GM21447 (cell line): ENCODE data around the gene IRS1.

Source experiments
- ATAC-seq: cut with Tn5 transposase; IDR thresholded peaks from one replicate; pipeline ENCODE4 v1.9.1; 2021; ENCODE audit not compliant: unreplicated experiment

IRS1 gene

DNA sequence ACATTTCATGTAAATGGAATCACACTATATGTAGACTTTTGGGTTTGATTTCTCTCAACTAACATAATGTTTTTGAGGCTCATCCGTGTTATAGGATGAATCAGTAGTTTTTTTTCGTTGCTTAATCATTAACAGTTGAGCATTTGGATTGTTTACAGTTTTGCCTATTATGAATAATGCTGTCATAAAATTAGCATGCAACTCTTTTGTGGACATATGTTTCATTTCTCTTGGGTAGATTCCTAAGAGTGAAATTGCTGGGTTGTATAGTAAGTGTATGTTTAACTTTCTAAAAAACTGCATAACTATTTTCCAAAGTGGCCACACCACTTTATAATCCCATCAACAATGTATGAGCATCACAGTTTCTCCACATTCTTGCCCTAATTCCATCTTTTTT, 28.6 kb upstream of the IRS1 start:
- ATAC-seq, result no peak

DNA sequence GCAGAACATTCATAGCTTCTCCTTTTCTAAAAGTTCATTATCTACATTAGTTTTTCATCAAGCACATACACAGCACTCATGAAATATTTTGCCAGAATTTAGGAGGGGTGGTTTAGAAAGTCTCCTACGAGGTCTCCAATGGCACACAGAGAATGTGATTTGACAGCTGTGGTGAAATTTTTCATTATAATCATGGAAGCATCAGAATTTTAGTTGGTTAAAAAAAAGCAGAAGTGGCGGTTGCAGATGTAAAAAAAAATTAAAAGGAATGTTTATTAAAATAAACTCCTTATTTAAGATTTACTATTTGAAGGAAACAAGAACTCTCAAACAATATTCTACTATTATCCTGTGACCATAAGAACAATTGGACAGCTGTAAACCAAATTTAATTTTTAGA, 25.4 kb upstream of the IRS1 start:
- no peak for ATAC-seq

DNA sequence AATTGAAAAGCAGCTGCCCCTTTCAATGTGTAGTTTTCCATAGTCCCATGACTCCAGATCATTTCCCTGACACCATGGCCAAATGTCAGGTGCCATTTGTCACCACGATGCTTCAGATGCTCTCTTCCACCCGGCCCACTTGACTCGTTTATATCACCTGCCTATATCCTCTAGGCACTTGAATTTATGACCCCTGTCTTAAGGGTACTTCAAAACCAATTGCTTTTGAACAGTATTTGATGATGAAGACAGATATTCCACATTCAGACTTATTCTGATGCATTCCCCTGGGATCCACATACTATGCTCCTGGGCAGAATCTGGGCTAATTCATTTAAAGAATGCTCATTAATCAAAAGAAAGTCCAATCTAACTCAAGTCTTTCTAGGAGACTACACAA, 19.3 kb upstream of the IRS1 start:
- no peak for ATAC-seq

DNA sequence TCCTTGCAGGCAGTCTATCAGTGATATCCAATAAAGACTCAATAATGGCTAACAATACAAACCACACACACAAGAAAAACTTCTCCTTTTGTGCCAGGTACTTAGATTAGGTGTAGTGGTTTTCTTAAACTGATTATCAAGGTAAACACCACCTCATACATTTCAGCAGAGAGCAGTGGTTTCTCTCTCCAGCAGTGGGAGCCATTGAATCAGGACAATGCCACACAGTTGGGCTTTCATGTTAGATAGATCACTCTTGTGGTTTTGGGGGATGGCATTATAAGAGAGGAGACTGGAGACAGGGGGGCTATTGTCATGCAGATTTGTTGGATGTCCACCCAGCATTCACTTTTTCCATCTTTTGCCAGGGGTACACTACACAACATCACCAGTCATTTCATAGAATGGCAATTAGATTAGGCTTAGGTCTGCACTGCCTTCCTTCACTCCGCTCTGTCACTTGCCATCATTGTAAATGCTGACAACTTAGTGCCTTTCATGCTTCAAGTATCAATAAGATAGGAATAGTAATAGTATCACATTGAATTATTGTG, 13.6 kb upstream of the IRS1 start:
- no peak for ATAC-seq

DNA sequence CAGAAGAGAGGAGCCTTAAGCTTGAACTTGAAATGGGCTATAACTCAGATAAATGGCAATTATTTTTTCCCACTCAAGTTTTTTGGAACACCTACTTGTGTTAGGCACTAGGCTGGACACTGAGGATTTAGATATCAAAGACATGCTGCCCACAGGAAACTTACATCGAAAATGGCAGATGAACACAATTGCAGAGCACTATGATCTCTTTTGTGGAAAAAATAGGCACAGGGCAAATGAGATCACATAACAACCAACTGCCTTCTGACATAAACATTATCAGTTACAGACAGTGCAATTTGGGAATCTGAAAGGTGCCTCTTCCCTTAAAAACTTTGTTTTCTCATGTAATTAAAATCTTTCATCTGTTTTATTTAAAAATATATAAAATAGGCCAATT, 3.8 kb upstream of the IRS1 start:
- ATAC-seq, result no peak

DNA sequence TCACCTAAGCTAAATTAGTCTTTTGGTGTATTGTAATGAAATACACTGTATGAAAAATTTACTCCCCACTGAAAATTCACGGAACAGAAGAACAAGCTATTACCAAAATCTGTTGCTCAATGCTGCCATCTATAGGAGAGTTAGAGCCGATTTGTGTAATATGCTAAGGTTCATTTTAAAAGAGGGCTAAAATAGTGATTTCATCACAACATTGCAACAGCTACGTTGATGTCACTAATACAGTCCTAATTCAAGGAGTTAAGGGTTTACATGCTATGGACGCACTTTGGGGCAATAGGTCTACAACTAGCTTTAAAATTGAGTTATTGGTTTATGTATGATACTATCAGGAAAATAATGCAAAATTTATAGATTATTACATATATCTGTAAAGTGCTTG, 3.0 kb upstream of the IRS1 start:
- no peak for ATAC-seq

DNA sequence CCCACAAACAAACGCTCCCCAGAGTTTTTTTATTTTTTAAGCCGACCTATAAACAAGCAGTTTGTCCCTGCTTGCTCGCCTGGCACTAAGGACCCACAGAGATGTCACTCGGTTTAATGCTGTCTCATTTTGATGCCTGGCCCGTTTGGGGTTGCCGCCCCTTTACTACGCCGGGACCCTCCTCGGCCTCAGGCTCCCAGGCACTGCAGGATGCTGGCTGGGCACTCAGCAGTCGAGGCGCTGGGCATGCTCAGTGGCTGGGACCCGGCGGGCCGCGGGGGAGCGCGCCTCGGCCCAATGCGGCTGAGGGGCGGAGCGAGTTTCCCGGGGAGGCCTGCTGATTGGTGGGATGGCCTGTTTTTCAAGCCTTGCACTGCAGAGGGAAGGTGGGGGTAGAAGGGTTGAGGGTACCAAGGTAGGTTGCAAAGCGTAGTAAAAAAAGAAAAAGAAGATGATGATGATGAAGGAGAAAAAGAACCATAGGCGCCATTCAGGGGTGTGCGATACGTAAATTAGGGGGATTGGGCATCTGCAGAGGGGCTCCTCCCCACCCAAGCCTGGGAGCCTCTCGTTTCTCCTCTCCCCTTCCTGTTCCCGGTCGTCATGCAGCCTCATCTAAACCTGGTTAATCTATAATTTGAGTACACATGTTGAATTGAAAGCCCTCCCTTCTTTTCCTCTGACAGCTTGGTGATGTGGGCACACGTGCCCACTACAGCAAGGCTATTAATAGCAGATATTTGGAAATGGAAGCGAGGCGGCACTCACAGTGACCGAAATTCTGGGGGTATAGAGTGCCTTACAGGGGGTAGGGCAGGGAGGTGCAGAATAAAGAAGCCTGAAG, 1.5 kb upstream of the IRS1 start:
- ATAC-seq, result peak; percentile 82

DNA sequence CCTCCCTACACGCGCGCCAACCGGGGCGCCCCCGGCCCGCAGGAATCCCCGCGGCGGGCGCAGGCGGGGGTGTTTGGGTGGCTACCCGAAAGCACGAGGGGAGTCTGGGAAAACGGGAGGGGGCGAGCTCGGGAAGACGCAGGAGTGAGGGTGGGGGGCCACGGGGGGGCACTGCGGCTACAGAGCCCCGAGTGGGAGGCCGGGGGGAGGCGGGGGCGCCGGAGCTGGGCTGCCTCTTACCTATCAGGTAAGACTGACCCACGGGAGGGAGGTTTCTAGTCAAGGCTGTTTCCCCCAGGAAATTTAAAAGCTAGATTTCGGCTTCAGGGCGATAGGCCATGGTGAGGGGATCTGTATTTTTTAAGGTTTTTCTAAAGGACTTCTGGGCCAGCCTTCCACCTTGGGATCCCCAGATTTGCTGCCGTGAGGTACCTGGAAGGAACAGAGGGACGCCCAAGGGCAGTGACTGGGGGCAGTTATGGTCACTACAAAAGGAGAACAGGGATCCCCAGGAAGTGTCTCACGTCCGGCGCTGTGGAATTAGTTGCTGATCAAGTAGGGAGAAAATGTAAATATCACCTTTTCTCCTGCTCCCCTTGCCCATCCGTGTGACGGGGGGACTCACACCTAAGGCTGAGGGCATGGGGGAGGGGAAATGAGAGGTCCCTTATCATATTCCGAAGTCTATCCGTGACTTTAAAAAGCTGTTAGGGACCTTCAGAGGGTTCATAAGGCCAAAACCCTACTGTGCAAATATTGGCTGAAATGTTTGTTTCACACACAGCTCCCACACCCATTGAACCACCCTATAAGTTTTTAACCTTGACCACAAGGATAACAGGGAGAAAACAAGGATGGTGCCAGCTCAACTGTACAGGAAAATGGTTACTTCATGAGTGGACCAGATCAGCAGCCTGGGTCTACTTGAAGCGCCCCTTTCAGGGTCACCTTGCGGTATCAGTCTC, 638 bp upstream of the IRS1 start:
- ATAC-seq, result no peak

DNA sequence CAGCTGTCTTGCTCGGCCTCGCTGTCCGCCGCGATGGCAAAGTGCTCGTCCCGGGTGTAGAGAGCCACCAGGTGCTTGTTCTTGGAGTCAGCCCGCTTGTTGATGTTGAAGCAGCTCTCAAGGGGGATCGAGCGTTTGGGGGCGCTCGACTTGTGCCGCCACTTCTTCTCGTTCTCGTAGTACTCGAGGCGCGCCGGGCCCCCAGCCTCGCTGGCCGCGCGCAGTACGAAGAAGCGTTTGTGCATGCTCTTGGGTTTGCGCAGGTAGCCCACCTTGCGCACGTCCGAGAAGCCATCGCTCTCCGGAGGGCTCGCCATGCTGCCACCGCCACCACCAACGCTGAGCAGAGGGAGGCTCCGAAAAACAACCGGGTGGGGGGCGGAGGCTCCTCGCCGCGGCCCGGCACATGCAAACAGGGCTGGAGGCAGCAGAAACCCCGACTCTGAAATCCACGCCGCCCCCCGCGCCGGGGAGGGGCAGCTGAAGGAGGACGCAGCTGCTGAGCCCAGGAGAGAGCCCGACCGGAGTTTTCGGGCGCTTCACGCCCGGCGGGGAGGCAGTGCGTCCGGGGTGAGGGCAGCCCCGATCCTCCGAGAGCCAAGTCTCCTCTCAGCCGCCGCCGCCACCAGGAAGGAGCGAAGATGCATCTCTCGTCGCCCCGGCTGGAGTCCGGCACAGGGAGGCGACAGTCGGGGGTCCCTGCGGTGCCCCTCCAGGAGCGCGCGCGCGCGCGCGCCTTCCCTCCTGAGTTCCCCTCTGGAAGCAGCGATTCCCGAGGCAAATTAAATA, 1.0 kb downstream of the IRS1 start:
- peak; percentile 17 for ATAC-seq

DNA sequence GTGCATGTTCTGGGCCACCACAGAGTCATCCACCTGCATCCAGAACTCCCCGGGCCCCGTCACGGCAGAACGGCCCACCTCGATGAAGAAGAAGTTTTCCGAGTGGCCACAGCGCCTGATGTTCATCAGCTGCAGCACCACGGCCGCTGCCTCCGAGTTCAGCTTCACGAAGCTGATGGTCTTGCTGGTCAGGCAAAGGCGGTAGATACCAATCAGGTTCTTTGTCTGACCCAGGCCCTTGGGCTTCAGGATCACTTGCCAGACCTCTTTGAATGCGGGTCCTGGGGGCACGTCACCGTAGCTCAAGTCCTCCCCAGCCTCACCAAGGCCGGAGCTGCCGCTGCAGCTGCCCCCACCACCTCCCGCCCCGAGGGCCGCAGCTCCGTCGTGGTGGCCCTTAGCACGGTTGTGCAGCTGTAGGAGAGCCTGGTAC, 1.6 kb downstream of the IRS1 start:
- no peak for ATAC-seq

DNA sequence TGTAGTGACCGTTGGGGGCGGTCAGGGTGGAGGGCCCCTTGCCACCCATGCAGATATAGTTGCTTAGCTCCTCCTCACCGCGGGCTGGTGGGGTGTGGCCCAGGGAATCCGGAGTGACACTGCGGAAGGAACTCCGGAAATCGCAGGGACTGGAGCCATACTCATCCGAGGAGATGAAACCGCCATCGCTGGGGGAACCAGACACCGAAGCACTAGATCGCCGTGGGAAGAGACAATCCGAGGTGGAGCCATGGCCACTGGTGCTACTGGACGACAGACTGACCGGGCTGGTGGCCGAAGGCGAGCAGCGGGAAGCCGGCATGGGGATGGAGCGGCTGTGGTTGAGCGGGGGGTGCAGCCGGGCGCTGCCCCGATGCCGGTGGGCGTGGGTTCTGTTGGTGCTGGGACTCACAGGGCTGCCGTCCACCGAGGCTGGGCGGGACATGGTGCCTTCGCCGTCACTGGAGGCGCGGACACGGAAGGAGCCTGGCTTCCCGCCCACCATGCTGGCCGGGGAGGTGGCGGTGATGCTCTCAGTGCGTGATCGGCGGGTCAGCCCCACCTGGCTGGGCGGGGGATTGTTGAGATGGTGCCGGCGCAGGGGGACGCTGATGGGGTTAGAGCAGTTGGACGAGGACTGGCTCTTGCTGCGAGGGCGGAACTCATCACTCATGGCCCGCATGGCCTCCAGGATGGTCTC, 2.2 kb downstream of the IRS1 start:
- no peak for ATAC-seq

DNA sequence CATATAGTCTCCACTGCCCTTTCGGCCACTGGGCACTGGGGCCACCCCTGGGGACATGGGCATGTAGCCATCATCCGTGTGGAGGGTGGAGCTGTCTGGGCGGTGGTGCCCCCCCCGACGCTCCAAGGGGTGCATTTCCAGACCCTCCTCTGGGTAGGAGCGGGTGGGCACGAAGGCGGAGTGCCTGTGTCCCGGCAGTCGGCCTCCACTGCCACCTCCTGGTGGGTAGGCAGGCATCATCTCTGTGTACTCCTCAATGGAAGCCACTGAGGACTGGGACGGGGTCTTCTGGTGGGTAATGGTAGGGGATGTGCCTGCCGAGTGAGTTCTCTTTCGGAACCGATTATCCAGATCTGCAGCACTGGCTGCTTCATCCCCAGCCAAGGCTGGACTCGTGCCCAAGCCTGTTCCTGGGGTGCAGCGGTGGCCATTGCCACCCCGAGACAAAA, 2.8 kb downstream of the IRS1 start:
- ATAC-seq, result no peak

DNA sequence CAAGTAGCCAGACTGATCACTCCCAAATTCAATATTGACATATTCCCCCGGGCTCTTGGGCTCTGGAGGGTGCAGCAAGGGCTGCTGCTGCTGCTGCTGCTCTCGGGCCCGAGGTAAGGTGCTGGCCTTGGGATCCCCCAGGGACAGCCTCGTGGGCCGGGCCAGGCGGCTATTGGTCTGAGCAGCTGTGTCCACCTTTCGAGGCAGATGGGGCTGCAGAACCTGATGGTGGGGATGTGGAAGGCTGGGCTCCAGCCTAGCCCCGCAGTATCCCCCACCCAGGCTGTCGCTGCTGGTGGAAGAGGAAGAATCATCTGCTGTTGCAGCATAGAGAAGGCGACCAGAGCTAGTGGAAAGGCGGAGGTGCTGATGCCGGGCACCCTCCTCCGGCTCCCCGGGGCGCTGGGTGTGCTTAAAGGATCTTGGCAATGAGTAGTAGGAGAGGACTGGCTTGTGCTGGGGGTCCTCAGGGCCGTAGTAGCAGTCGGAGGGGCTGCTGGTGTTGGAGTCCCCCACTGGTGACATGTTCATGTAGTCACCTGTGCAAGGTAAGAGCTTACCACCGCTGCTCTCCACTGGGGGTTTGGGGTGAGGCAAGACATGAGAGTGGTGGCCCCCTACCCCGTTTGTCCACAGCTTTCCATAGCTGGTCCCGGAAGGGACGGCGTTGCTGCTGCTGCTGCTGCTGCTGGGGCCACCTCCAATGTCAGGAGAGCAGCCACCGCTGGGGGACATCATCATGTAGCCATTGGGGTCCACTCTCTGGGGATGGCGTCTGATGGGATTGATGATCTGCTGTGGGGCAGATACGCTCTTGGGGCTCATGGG, 3.4 kb downstream of the IRS1 start:
- ATAC-seq, result no peak

DNA sequence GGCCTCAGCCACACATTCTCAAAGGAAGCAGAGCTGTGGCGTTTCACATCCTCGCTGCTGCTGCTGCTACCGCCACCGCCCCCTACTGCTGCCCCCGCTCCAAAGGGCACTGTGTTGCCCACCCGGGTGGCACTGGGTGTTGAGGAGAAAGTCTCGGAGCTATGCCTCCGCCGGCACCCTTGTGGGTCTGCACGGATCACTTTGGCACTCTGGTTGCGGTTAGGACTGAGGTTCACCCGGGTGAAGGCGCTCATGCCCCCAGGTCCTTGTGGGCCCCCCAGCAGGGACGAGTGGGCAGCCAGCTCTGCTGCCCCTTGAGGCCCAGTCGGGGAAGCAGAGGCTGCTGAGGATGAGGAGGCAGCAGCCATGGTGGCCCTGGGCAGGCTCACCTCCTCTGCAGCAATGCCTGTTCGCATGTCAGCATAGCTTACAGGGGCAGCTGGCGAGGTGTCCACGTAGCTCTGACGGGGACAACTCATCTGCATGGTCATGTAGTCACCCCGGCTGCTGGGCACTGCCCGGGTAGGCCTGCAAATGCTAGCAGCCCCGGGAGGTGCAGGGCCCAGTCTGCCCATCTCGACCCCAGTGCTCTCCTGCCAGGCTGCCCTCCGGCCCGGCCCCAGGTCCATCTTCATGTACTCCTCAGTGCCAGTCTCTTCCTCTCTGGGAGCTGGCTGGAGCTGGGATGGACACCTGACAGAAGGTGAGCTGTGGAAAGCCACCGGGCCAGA, 4.2 kb downstream of the IRS1 start:
- ATAC-seq, result no peak

DNA sequence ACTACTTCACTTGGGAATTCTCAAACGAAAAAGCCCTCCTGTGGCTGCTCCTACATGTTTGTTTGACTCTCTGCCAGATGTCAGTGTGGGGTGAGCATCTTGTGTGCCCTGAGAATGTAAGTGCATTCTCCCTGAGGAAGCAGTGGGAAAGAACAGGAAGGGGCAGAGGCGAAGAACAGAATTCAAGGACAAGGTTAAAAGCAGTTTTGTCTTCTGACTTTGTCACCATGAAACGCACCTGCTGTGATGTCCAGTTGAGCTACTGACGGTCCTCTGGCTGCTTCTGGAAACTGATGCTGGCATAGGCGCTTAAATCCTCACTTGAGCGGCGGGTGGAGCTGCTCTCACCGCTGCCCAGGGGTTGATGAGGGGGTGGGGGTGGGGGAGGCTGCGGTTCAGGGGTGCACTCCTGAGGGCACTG, 4.9 kb downstream of the IRS1 start:
- ATAC-seq, result no peak

DNA sequence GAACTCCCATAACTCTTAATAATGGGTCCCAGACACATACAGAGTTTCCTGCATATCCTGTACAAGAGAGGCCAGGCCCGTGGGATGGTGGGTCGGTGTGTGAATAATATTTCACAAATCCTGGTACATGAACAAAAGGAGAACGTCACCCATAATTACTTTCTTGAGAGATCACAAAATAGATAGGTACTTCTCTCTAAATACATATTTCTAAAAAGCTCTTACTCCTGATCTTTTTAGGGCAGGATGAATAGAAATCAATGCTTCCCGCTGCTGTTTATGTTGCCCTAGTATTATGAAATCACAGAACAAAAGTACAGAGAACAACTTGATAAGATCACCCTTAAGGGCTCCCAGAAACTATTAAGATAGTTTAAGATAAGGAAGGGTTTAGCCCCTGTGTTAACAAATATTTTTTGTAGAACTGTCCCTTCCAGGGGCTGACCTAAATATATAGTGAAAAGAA, 5.4 kb downstream of the IRS1 start:
- ATAC-seq, result no peak

DNA sequence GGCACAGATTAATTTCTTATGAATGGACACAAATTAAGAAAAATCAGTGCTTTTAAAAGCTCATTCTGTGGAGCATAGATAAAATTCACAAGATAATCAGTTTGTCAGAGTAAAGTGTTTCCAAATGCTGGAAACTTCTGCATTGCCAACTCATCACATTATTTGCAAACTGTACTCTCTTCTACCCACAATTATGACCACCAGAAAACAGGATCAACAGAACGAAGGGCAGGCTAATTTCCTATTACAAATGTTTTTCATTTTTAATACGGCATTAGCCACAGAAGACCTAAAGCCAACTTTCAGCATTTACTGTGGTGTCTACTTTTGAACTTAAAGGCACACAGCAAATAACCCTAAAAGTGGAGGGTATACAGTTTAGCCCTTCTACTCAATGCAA, 6.0 kb downstream of the IRS1 start:
- ATAC-seq, result no peak

DNA sequence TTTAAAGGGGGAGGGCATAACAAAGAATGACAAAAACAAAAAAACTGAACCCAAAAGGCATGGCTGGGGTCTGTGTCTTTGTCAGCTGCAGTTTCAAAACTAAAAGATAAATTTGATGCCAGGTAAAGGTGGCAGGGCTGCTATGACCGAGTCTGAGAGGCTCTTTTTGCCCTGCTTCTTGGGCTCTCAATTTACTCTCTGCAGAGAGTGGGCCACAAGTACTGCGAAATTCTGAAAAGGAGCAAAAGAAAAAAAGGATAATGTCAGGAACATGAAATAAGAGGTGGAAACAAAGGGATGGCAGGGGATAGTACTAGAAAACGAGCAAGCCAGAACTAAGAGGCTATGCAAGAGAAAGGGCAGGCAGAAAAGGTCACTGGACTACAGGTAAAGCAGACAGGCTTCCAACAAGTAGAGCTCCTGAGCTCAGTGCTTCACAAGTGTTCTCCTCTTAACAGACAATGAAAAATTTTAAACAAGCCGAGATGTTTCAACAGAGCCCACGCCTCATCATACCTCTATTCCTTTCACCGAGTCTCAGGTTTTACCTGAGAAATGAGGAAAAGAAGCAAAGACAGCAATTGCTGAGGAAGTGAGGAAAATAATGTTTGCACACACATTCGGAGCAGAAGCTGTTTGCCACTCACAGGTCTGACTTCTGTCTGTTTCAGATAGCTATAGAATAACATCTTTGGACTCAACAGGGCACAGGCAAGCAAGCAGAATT, 7.3 kb downstream of the IRS1 start:
- no peak for ATAC-seq
